Measurements from ENCODE around the gene LDHD.

Gene LDHD

GRCh38 chr16:75122609-75123008, 6.0 kb upstream of the LDHD start:
- no peak overlapping the region for H3K27ac ChIP-seq
- TF ChIP-seq ZFX (IDR thresholded peaks at IDR 0.05) (no peak), CTCF (conservative IDR thresholded peaks at IDR 0.05) (no peak)

GRCh38 chr16:75121949-75122568, 5.5 kb upstream of the LDHD start:
- no peak overlapping the region for H3K27ac ChIP-seq
- TF ChIP-seq ZFX (IDR thresholded peaks at IDR 0.05), result no peak
- TF ChIP-seq CTCF (conservative IDR thresholded peaks at IDR 0.05), result no peak

GRCh38 chr16:75120253-75120652, 3.7 kb upstream of the LDHD start:
- TF ChIP-seq ZFX (IDR thresholded peaks at IDR 0.05) (no peak), CTCF (conservative IDR thresholded peaks at IDR 0.05) (no peak)
- no peak overlapping the region for H3K27ac ChIP-seq

GRCh38 chr16:75118943-75119539, 2.5 kb upstream of the LDHD start:
- H3K27ac ChIP-seq, result no peak overlapping the region
- TF ChIP-seq ZFX (IDR thresholded peaks at IDR 0.05), result no peak

GRCh38 chr16:75116911-75117245, 298 bp upstream of the LDHD start:
- no peak for TF ChIP-seq CTCF (conservative IDR thresholded peaks at IDR 0.05)
- no peak for TF ChIP-seq ZFX (IDR thresholded peaks at IDR 0.05)
- H3K27ac ChIP-seq, result peak overlapping the region; percentile 84

- peak overlapping the region; percentile 84 for H3K27ac ChIP-seq
- TF ChIP-seq ZFX (IDR thresholded peaks at IDR 0.05) (no peak), CTCF (conservative IDR thresholded peaks at IDR 0.05) (no peak)
These were observed 1.4 kb downstream of the LDHD start for GRCh38 chr16:75114946-75115825.

GRCh38 chr16:75114179-75114945, 2.2 kb downstream of the LDHD start:
- H3K27ac ChIP-seq, result no peak overlapping the region
- TF ChIP-seq ZFX (IDR thresholded peaks at IDR 0.05) (no peak), CTCF (conservative IDR thresholded peaks at IDR 0.05) (no peak)

Data from C4-2B (cell line).